Measurements from ENCODE around the gene ZBTB8B.
"Not testable (repeated sequence)": the region's sequence is repeated elsewhere in the genome, so short reads cannot be mapped to it uniquely, and the experiment has no call there.

The ZBTB8B gene

DNA sequence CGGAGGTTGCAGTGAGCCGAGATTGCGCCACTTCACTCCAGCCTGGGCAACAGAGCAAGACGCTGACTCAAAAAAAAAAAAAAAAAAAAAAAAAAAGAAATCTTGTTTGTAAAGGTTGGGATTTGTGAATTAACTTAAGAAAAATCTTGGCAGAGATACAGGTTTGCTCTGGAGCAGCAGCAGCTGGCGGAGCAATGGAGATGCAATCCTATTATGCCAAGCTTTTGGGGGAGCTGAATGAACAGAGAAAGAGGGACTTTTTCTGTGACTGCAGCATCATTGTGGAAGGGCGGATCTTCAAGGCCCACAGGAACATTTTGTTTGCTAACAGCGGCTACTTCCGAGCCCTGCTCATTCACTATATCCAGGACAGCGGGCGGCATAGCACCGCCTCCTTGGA lies 5.6 kb downstream of the ZBTB8B start:
- DNase-seq (ENCODE audit: low read depth in 2 of 2), result no peak

DNA sequence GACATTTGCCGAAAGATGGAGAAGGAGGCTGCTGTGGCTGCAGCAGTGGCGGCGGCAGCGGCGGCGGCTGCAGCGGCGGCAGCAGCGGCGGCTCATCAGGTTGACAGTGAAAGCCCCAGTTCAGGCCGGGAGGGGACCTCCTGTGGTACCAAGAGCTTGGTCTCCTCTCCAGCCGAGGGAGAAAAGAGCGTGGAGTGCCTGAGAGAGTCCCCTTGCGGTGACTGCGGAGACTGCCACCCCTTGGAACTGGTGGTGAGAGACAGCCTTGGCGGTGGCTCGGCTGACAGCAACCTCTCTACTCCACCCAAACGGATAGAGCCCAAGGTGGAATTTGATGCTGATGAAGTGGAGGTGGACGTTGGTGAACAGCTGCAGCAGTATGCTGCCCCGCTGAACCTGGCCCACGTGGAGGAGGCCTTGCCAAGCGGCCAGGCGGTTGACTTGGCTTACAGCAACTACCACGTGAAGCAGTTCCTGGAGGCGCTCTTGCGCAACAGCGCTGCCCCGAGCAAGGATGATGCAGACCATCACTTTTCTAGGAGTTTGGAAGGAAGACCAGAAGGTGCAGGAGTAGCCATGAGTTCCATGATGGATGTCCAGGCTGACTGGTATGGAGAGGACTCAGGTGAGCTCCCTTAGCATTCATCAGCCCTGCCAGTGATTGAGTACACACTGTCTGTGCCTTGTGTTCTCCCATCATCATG lies 6.3 kb downstream of the ZBTB8B start:
- no peak for DNase-seq (ENCODE audit: low read depth in 2 of 2)

DNA sequence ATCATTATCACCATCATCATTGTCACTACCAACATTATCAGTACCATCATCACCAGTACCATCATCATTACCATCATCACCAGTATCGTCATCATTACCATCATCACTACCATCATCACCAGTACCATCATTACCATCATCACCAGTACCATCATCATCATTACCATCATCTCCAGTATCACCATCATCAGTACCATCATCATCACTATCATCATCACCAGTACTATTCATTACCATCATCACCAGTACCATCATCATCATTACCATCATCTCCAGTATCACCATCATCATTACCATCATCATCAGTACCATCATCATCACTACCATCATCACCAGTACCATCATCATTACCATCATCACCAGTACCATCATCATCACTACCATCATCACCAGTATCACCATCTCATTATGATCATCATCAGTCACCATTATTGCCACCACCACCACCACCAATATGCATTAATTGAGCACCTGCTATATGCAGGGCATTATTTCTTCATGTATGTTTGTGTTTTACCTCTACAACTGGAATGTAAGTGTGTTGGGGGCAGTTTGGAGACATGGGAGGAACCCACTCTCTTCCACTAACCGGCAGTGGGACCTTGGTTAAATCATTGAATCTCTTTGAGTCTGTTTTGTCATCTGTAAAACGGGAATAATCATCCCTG lies 7.0 kb downstream of the ZBTB8B start:
- no peak for DNase-seq (ENCODE audit: low read depth in 2 of 2)

- DNase-seq (ENCODE audit: low read depth in 2 of 2), result not testable (repeated sequence)
These were observed 8.1 kb downstream of the ZBTB8B start for GRCh38 chr1:32472966-32473365.

DNA sequence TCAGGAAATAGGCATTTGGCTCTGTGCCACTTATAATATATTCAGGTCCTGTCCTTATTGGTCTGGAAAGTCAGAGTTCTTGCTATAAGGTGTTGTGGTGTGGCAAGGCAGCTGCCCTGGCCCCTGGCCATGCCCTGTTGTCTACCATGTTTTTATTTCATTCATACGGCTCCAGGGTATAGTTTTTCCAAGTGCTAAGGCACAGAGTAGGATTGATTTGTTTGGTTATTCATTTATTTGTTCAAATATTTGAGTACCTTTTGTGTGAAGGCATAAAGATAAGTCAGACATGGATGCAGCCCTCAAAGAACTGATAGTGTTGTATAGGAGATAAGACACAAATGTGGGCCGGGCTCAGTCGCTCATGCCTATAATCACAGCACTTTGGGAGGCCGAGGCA lies 10.1 kb downstream of the ZBTB8B start:
- no peak for DNase-seq (ENCODE audit: low read depth in 2 of 2)

GRCh38 chr1:32480003-32480402 lies 15.1 kb downstream of the ZBTB8B start:
- no peak for DNase-seq (ENCODE audit: low read depth in 2 of 2)

DNA sequence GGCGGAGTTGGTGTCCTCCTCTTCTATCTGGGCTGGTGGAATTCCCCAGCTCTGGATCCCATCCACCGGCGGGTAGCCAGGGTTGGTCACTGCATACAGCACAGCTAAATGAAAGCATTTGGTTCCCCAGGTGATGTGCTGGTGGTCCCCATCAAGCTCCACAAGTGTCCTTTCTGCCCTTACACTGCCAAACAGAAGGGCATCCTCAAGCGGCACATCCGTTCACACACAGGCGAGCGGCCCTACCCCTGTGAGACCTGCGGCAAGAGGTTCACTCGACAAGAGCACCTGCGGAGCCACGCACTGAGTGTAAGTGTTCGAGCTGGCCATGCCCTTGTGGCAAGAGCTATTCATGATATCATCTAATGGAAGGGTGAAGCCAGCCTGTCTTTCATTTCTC lies 15.9 kb downstream of the ZBTB8B start:
- no peak for DNase-seq (ENCODE audit: low read depth in 2 of 2)

- DNase-seq (ENCODE audit: low read depth in 2 of 2), result not testable (repeated sequence)
These were observed 16.9 kb downstream of the ZBTB8B start for GRCh38 chr1:32481788-32482187.

GRCh38 chr1:32485554-32486255 lies 20.8 kb downstream of the ZBTB8B start:
- no peak for DNase-seq (ENCODE audit: low read depth in 2 of 2)

GRCh38 chr1:32486463-32487113 lies 21.7 kb downstream of the ZBTB8B start:
- DNase-seq (ENCODE audit: low read depth in 2 of 2), result no peak

- DNase-seq (ENCODE audit: low read depth in 2 of 2), result no peak
These were observed 22.3 kb downstream of the ZBTB8B start for GRCh38 chr1:32487182-32487581.

- no peak for DNase-seq (ENCODE audit: low read depth in 2 of 2)
These were observed 25.0 kb downstream of the ZBTB8B start for GRCh38 chr1:32489774-32490454.

GRCh38 chr1:32491386-32491785 lies 26.5 kb downstream of the ZBTB8B start:
- no peak for DNase-seq (ENCODE audit: low read depth in 2 of 2)

GRCh38 chr1:32494196-32494595 lies 29.3 kb downstream of the ZBTB8B start:
- no peak for DNase-seq (ENCODE audit: low read depth in 2 of 2)

- no peak for DNase-seq (ENCODE audit: low read depth in 2 of 2)
These were observed 30.0 kb downstream of the ZBTB8B start for GRCh38 chr1:32494711-32495337.

GRCh38 chr1:32496127-32496526 lies 31.3 kb downstream of the ZBTB8B start:
- DNase-seq (ENCODE audit: low read depth in 2 of 2), result no peak

DNA sequence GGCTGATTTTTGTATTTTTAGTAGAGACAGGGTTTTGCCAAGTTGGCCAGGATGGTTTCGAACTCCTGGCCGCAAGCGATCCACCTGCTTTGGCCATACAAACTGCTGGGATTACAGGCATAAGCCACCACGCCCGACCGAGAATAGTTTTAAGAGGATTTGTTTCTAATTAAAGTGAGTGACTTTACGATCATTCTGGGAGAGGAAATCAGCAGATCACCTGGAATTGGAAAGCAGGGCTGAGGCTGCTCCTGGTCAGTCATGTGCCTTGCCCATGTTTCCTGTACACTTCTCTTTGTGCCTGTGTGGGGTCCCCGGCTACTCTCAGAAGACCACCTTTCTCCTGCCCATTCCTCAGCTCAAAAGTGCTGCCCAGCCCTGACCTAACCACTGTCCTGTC lies 33.9 kb downstream of the ZBTB8B start:
- DNase-seq (ENCODE audit: low read depth in 2 of 2), result no peak

- no peak for DNase-seq (ENCODE audit: low read depth in 2 of 2)
These were observed 35.7 kb downstream of the ZBTB8B start for GRCh38 chr1:32500387-32501209.

GRCh38 chr1:32501865-32502264 lies 37.0 kb downstream of the ZBTB8B start:
- DNase-seq (ENCODE audit: low read depth in 2 of 2), result no peak

- no peak for DNase-seq (ENCODE audit: low read depth in 2 of 2)
These were observed 38.3 kb downstream of the ZBTB8B start for GRCh38 chr1:32503153-32503552.

- DNase-seq (ENCODE audit: low read depth in 2 of 2), result no peak
These were observed 42.1 kb downstream of the ZBTB8B start for GRCh38 chr1:32507021-32507420.
